Prostate gland (tissue), 2 donors: Measurements from ENCODE around the gene DPPA4. TPM values are rescaled to one million over a fixed set of nuclear protein-coding genes. Genes with fewer than 3 reads are reported as not detected.

Experiments
- DNase-seq: peaks from one replicate; pipeline ENCODE4 v3.0.0-alpha.2; 2019; ENCODE audit warnings: low spot score
- H3K27ac ChIP-seq, 2 donors: fragments of 200-600 bp; sonication (generic); 2 replicates each; pipeline ENCODE4 v1.5.1; 2017 to 2019
- H3K27me3 ChIP-seq: fragments of 200-600 bp; sonication (generic); replicated peaks from 2 replicates; pipeline ENCODE4 v1.5.1; 2019; ENCODE audit not compliant: insufficient read depth
- H3K36me3 ChIP-seq, 2 donors: fragments of 200-600 bp; sonication (generic); 1 replicate in 1 of 2; 2 replicates in 1 of 2; pipeline versions ENCODE4 v1.5.1 to v1.8.1; 2017 to 2019
- H3K4me1 ChIP-seq: fragments of 200-600 bp; sonication (generic); replicated peaks from 2 replicates; pipeline ENCODE4 v1.5.1; 2019
- H3K4me3 ChIP-seq, 2 donors: fragments of 200-600 bp; sonication (generic); 2 replicates each; pipeline ENCODE4 v1.5.1; 2017 to 2019
- H3K9me3 ChIP-seq: fragments of 200-600 bp; sonication (generic); 2 replicates; pipeline ENCODE4 v1.5.1; 2017
- POLR2A ChIP-seq: fragments of 450-650 bp; IDR thresholded peaks from one replicate; pipeline ENCODE4 v1.6.1; 2016; ENCODE audit warnings: antibody characterized with exemption, mild to moderate bottlenecking
- POLR2AphosphoS5 ChIP-seq: sonication (generic); formaldehyde crosslinking; IDR thresholded peaks from one replicate; pipeline ENCODE4 v1.6.1; 2017; ENCODE audit warnings: antibody characterized with exemption
- WGBS: methylation state at CpG from one replicate; pipeline ENCODE4 v1.1.5; 2018; 5-methylcytosine and 5-hydroxymethylcytosine counted together
- intact Hi-C: fragments of 100-400 bp; cut with DNase I; formaldehyde crosslinking; loops from one replicate; pipeline ENCODE4 v1.14.2; 2022
- small RNA-seq, 2 donors: library from RNA; depleted of rRNA; stranded (forward); fragments of <200 nt; gene quantifications; one replicate each; pipeline ENCODE3, GENCODE V24; 2016
- total RNA-seq, 2 donors: library from RNA; depleted of rRNA; stranded (reverse); fragments of >200 nt; gene quantifications; one replicate each; pipeline ENCODE4 v1.1.0, GENCODE V29; 2016
- TF ChIP-seq, protein P1 (sequence below), 4 experiments: fragments of 200-600 bp in 2 of 4; fragments of 450-650 bp in 2 of 4; sonication (generic) in 2 of 4; IDR thresholded peaks; 1 replicate in 3 of 4; 2 replicates in 1 of 4; pipeline ENCODE4 v1.5.1; 2016 to 2019; ENCODE audit warnings: antibody characterized with exemption in 4 of 4, mild to moderate bottlenecking in 2 of 4, moderate library complexity in 2 of 4

The DPPA4 gene
- total RNA-seq, 2 donors from 2014 or later: 9.3 TPM; not detected in 1

- no peaks in the 10 kb centered on the region for H3K36me3 ChIP-seq
- no peaks in the 10 kb centered on the region for H3K27me3 ChIP-seq
- H3K4me1 ChIP-seq: no peaks in the 10 kb centered on the region
- TF ChIP-seq, protein P1, sequence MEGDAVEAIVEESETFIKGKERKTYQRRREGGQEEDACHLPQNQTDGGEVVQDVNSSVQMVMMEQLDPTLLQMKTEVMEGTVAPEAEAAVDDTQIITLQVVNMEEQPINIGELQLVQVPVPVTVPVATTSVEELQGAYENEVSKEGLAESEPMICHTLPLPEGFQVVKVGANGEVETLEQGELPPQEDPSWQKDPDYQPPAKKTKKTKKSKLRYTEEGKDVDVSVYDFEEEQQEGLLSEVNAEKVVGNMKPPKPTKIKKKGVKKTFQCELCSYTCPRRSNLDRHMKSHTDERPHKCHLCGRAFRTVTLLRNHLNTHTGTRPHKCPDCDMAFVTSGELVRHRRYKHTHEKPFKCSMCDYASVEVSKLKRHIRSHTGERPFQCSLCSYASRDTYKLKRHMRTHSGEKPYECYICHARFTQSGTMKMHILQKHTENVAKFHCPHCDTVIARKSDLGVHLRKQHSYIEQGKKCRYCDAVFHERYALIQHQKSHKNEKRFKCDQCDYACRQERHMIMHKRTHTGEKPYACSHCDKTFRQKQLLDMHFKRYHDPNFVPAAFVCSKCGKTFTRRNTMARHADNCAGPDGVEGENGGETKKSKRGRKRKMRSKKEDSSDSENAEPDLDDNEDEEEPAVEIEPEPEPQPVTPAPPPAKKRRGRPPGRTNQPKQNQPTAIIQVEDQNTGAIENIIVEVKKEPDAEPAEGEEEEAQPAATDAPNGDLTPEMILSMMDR (IDR thresholded peaks at IDR 0.05): no peak
- TF ChIP-seq POLR2A (no peak), POLR2AphosphoS5 (no peak)
- WGBS: 84% methylated on average over 2 of the region's 2 CpGs
- no peaks in the 10 kb centered on the region for H3K9me3 ChIP-seq
- H3K27ac ChIP-seq: no peak overlapping the region
- DNase-seq: no peak
- H3K4me3 ChIP-seq: no peak overlapping the region
- intact Hi-C loops: no loop called here
Measured at GRCh38 chr3:109297496-109297895, 39.9 kb downstream of the DPPA4 start.

DNA sequence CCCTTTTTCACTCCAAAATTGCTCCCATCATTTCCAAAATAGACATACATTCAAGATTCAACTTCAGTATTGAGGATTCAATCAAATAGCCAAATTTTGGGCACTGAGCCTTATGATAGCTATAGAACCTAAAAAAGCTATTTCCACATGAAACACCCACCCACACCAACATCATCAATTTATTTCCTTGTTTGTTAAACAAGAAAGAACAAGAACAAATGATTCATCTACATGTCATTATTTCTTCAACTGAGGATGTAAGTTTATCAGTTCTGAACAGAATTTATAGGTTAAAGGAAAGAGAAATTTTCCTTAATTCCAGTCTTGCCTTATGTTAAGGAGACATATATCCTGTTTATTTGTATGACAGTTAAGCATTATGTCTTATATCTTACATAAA, 53.3 kb downstream of the DPPA4 start:
- Histone ChIP-seq H3K36me3 (no peaks in the 10 kb centered on the region), H3K4me1 (no peaks in the 10 kb centered on the region), H3K4me3 (no peak overlapping the region), H3K27ac (no peak overlapping the region), H3K9me3 (no peaks in the 10 kb centered on the region), H3K27me3 (no peaks in the 10 kb centered on the region)
- DNase-seq: no peak
- TF ChIP-seq POLR2A (no peak), POLR2AphosphoS5 (no peak)
- TF ChIP-seq, protein P1 (IDR thresholded peaks at IDR 0.05): no peak
- intact Hi-C loops: no loop called here

DNA sequence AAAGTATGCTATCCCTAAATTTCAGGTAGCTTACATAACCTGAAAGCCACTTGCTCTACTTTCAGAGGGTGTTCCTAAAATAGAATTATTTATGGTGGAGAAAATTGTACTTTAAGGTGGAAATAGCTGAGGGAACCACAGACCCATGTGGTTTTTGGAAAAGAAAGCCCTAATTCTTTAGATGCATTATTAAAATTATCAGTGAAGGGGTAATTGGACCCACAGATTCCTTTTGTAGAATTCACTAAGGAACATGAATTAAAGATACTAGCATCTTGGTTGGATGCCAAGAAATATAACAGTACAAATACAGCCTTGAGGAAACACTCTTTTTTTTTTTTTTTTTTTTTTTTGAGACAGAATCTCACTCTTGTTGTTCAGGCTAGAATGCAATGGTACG, 58.8 kb downstream of the DPPA4 start:
- H3K27me3 ChIP-seq: no peaks in the 10 kb centered on the region
- no peak for DNase-seq
- intact Hi-C loops: no loop called here
- no peaks in the 10 kb centered on the region for H3K9me3 ChIP-seq
- WGBS: 86% methylated on average over 1 of the region's 1 CpG
- no peaks in the 10 kb centered on the region for H3K36me3 ChIP-seq
- TF ChIP-seq, protein P1 (IDR thresholded peaks at IDR 0.05): no peak
- no peak for TF ChIP-seq POLR2A
- H3K27ac ChIP-seq: no peak overlapping the region
- no peak overlapping the region for H3K4me3 ChIP-seq
- H3K4me1 ChIP-seq: no peaks in the 10 kb centered on the region

DNA sequence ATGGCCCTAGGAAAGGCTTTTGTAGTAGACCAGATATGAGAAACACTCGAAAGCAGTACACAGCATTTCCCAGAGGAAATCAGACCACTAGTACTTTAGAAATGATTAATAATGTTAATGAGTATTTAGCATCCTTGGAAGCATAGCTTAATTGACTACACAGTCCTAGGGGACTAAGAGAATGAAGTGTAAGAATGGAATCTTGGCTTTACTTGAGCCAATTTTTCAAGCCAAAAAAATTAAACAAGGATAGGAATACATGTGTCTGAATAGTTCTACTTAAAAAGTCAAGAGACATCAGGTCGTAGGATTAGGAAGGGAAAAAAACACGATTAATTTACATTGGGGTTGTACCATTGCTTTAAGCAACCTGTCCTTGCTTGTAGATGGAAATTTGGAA, 59.2 kb downstream of the DPPA4 start:
- Histone ChIP-seq H3K4me1 (no peaks in the 10 kb centered on the region), H3K4me3 (no peak overlapping the region), H3K36me3 (no peaks in the 10 kb centered on the region), H3K9me3 (no peaks in the 10 kb centered on the region), H3K27me3 (no peaks in the 10 kb centered on the region), H3K27ac (no peak overlapping the region)
- intact Hi-C loops: no loop called here
- TF ChIP-seq POLR2AphosphoS5 (no peak), POLR2A (no peak)
- TF ChIP-seq, protein P1 (IDR thresholded peaks at IDR 0.05): no peak
- no peak for DNase-seq
- WGBS: 48% methylated on average over 3 of the region's 3 CpGs

Small RNA genes lying within 50 kb of the gene (small RNA-seq; reads per million reads assigned to genes)
- gene AC124945.1: 0 reads per million in 2 donors
- 0 reads per million in 2 donors for gene RF00017

Other genes starting within 250 kb of the DPPA4 start
- 1 to 10 TPM in 1 of 2 donors, not detected in 1; 6.6 TPM for gene MORC1, start 219.4 kb downstream of the DPPA4 start, total RNA-seq
- not detected for gene C3orf85, start 200.8 kb downstream of the DPPA4 start, total RNA-seq
- 1 to 10 TPM in 1 of 2 donors, not detected in 1; 2.1 TPM for gene DPPA2, start 21.0 kb downstream of the DPPA4 start, total RNA-seq